Limb (tissue), 2 donors: Measurements from ENCODE around the gene DYDC2.
"Not testable (repeated sequence)": the region's sequence is repeated elsewhere in the genome, so short reads cannot be mapped to it uniquely, and the experiment has no call there.

Experiments used
- DNase-seq, 2 donors: peaks; one replicate each; pipeline ENCODE4 v3.0.0-alpha.2; 2016; ENCODE audit errors: extremely low spot score in 2 of 2

The DYDC2 gene

DNA sequence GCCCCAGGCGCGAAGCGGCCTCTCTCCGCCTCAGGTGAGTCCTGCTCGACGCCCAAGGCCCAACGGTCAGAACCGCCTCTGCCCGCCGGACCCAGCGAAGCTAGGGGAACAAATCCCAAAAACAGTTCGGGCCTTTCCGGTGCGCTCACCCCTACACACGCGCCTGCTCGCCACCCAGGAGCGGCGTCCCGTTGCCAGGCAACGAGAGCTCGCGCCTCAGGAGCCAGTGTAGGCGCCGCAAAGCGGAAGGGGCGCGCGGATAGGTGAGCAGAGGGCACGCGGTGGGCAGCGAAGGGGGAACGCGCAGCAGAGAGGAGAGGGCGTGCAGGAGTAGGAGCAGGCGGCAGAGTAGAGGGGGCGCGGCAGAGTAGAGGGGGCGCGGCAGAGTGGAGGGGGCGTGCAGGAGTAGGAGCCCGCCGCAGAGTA is at the start of gene DYDC2, which contains the start of gene DYDC1:
DYDC2 (plus strand) TSS at position 219 of the 426 bp plus-strand sequence. CDS start 5,663 bp downstream, outside the sequence.
DYDC1 (minus strand) TSS at position 193 of the 426 bp plus-strand sequence. CDS start 4,154 bp downstream, outside the sequence.
- DNase-seq, result no peak

DNA sequence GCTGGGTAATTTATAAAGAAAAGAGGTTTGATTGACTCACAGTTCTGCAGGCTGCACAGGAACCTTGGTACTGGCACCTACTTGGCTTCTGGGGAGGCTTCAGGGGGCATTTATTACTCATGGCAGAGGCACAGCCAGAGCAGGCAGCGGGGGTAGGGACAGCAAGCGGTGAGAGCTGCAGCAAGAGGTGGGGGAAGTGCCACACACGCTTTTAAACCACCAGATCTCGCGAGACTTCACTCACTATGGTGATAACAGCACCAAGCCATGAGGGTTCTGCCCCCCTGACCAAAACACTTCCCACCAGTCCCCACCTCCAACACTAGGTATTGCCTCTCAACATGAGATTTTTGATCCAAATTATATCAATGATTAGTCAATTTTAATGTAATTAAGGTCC is 43.1 kb upstream of the DYDC2 start:
- DNase-seq, result no peak

- DNase-seq, result no peak
These were observed 41.2 kb upstream of the DYDC2 start for GRCh38 chr10:80315391-80315790.

- no peak for DNase-seq
These were observed 37.8 kb upstream of the DYDC2 start for GRCh38 chr10:80318742-80319141.

- DNase-seq, result no peak
These were observed 37.3 kb upstream of the DYDC2 start for GRCh38 chr10:80319318-80319717.

DNA sequence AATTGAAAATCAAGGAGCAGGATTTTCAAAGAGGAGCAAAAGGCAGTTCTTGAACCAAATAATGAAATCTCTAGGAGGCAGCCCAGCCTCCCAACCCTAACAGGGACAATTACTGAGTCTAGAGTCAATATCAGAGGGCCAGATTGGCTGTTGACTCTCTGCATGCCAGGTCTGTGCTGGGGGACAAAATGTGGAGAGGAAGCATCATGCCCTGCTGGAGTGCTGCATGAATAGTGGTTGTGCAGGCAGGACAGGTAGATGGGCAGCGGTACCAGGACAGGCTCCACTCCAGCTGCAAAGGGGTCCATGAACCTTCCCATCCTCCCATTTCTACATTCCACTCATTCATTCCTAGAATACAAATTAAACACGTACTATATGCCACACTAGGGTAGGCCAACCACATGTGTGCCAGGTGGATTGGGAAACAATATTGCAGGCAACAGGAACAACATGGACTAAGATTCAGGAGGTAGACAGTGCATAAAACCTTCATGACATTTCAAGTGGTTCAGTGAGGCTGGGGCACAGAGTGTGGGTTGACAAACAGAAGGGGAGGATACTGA is 36.8 kb upstream of the DYDC2 start:
- DNase-seq, result no peak

GRCh38 chr10:80320377-80320776 is 36.2 kb upstream of the DYDC2 start:
- no peak for DNase-seq

GRCh38 chr10:80321183-80321582 is 35.4 kb upstream of the DYDC2 start:
- DNase-seq, result no peak

- no peak for DNase-seq
These were observed 34.4 kb upstream of the DYDC2 start for GRCh38 chr10:80322158-80322557.

- DNase-seq, result no peak
These were observed 33.9 kb upstream of the DYDC2 start for GRCh38 chr10:80322711-80323110.

GRCh38 chr10:80323311-80323710 is 33.3 kb upstream of the DYDC2 start:
- no peak for DNase-seq

GRCh38 chr10:80324086-80324485 is 32.5 kb upstream of the DYDC2 start:
- DNase-seq, result no peak

DNA sequence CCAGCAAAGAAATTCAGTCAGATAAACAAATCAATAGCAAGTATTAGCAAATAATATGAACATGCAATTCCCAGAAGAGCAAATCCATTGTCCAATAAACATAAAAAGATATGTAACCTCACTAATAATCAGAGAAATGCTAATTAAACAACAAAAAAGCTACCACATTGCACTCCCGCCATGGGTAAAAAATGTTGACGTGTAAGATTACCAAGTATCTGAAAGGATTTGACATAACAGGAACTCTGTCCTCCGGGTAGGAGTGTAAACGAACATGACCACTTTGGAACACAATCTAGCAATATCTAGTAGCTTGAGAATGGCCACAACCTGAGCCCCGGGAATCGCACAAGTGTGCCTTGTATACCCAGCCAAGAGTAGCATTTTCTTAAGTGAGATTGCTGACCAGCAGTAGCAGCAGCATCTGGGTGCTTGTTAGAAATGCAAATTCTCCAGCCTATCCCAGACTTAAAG is 31.7 kb upstream of the DYDC2 start:
- no peak for DNase-seq

- no peak for DNase-seq
These were observed 22.6 kb upstream of the DYDC2 start for GRCh38 chr10:80333983-80334382.

DNA sequence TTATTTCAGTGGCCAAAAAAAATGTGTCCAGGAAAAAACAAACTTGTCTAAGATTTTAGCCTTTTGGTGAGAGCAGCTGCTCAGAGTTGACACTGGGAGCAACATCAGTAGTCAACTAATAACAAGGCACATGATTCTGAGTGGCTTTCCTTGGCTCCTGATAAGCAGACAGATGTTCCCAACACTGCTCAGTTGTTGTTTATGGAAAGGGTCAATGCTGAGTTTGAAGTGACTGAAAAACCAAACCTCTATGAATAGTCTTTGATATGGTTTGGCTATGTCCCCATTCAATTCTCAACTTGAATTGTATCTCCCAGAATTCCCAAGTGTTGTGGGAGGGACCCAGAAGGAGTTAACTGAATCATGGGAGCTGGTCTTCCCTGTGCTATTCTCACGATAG is 12.3 kb upstream of the DYDC2 start:
- DNase-seq, result no peak

GRCh38 chr10:80344912-80345311 is 11.7 kb upstream of the DYDC2 start:
- DNase-seq, result no peak

GRCh38 chr10:80350251-80350650 is 6.3 kb upstream of the DYDC2 start:
- no peak for DNase-seq

DNA sequence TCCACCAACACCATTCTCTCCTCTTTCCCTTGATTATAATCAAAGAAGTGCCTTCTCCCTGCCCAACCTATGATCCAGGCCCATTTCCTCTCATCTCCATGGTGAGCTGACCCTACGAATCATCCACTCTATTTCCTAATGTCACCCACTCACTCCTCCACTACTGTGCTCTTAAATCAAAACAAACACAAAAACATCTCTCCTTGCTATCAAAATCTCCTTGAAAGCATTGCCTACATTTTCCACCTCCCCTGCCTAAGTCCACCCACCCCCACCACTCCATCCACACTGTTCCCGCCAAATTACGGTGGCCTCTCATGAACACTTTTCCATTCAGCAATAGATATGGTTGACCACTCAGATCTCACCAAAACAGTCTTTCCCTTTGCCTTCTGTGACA is 5.4 kb upstream of the DYDC2 start:
- no peak for DNase-seq

- DNase-seq, result peak; percentile 10 to 83
These were observed 639 bp downstream of the DYDC2 start for GRCh38 chr10:80356989-80357850.

DNA sequence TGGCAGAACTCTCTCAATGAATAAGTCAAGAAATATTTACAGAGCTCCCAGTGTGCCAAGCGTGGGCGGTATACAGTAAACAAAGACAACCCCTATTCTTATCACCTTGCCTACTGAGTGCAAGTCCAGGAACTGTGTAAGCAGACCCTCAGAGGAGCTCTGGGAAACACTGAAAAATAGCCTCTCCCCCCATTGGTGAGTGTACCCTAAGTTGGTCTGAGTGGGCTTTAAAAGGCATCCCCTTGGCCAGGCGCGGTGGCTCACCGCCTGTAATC is 1.2 kb downstream of the DYDC2 start:
- no peak for DNase-seq

DNA sequence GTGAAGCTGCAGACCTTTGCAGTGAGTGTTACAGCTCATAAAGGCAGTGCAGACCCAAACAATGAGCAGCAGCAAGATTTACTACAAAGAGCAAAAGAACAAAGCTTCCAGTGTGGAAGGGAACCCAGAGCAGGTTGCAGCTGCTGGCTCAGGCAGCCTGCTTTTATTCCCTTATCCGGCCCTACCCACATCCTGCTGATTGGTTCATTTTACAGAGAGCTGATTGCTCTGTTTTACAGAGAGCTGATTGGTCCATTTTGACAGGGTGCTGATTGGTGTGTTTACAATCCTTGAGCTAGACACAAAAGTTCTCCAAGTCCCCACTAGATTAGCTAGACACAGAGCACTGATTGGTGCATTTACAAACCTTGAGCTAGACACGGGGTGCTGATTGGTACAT is 2.3 kb downstream of the DYDC2 start:
- not testable (repeated sequence) for DNase-seq

GRCh38 chr10:80359644-80360043 is 3.1 kb downstream of the DYDC2 start:
- no peak for DNase-seq

- DNase-seq, result no peak
These were observed 8.9 kb downstream of the DYDC2 start for GRCh38 chr10:80365510-80365909.
